Activated CD4-positive, alpha-beta T cell treated with anti-CD3 and anti-CD28 coated beads for 36 hours (primary cell): ENCODE measurements around the gene NADK2. TPM values are rescaled to one million over a fixed set of nuclear protein-coding genes. Genes with fewer than 3 reads are reported as not detected.

ENCODE experiments used
- ATAC-seq: fragments of 200-7000 bp; cut with Tn5 transposase; one replicate; pipeline ENCODE4 v1.10.0; 2021; ENCODE audit warnings: mild to moderate bottlenecking, moderate library complexity
- CTCF ChIA-PET: fragments of 350-600 bp; sonication (Branson Sonifier 250); formaldehyde crosslinking; loops from one replicate; lab custom pipeline; 2021; ENCODE audit warnings: antibody characterized with exemption; lab: Charles Lee
- POLR2A ChIA-PET: fragments of 350-600 bp; sonication (Branson Sonifier 250); formaldehyde crosslinking; loops from one replicate; lab custom pipeline; 2021; ENCODE audit warnings: antibody characterized with exemption, inconsistent platforms; lab: Charles Lee
- DNase-seq: peaks from one replicate; pipeline ENCODE4 v3.0.0-alpha.2; 2020
- H3K27ac Mint-ChIP-seq: one replicate; pipeline ENCODE4 v1.8.0; 2021; ENCODE audit warnings: mixed read lengths
- H3K27me3 Mint-ChIP-seq: one replicate; pipeline ENCODE4 v1.8.0; 2021; ENCODE audit warnings: mixed read lengths
- H3K36me3 Mint-ChIP-seq: one replicate; pipeline ENCODE4 v1.8.0; 2021; ENCODE audit warnings: low read depth, mixed read lengths
- H3K4me1 Mint-ChIP-seq: one replicate; pipeline ENCODE4 v1.8.0; 2021; ENCODE audit warnings: mixed read lengths
- H3K4me3 Mint-ChIP-seq: one replicate; pipeline ENCODE4 v1.8.0; 2021; ENCODE audit warnings: mild to moderate bottlenecking, moderate library complexity, mixed read lengths
- H3K9me3 Mint-ChIP-seq: one replicate; pipeline ENCODE4 v1.8.0; 2021; ENCODE audit warnings: low read depth, mixed read lengths
- intact Hi-C, 2 experiments: fragments of 100-400 bp; cut with DNase I in 1 of 2; cut with micrococcal nuclease in 1 of 2; formaldehyde crosslinking; loops; one replicate each; pipeline versions ENCODE4 v1.14.2 to v1.15.1; 2022 to 2024; cut with DNase I, micrococcal nuclease
- total RNA-seq, 2 experiments: library from RNA; stranded (reverse); gene quantifications; one replicate each; pipeline ENCODE4 v1.2.3, GENCODE V29; 2021

The NADK2 gene
- total RNA-seq, 2 experiments from 2014 or later, result 16.1 to 19.3 TPM

GRCh38 chr5:36230151-36230790, 11.5 kb downstream of the NADK2 start:
- Mint-ChIP-seq H3K4me3 (no peak overlapping the region), H3K36me3 (peaks cover 9% of the 10 kb centered on the region), H3K27me3 (no peaks in the 10 kb centered on the region), H3K9me3 (no peaks in the 10 kb centered on the region), H3K4me1 (peaks cover 1% of the 10 kb centered on the region), H3K27ac (no peak overlapping the region)
- DNase-seq (no peak), ATAC-seq (no peak)
- POLR2A ChIA-PET, result interaction anchor here (0.6 kb wide), 1 partner anchor 61 kb away, joined by 3 read pairs; no protein-coding TSS in a partner anchor
- CTCF ChIA-PET, result interaction anchor here (1.0 to 1.3 kb wide), 5 partner anchors 12 to 77 kb away, joined by 3 to 4 read pairs (median 4); partner anchors contain the start of gene NADK2
- intact Hi-C loops, result no loop called here

GRCh38 chr5:36228505-36228904, 13.2 kb downstream of the NADK2 start:
- Mint-ChIP-seq H3K9me3 (no peaks in the 10 kb centered on the region), H3K36me3 (peaks cover 14% of the 10 kb centered on the region), H3K27ac (no peak overlapping the region), H3K4me3 (no peak overlapping the region), H3K27me3 (no peaks in the 10 kb centered on the region), H3K4me1 (peaks cover 1% of the 10 kb centered on the region)
- ChIA-PET CTCF (interaction anchor here (0.6 to 1.4 kb wide), 3 partner anchors 11 to 190 kb away, joined by 4 read pairs; no protein-coding TSS in a partner anchor), POLR2A (interaction anchor here (0.6 kb wide), 1 partner anchor 22 kb away, joined by 3 read pairs; no protein-coding TSS in a partner anchor)
- ATAC-seq, result no peak
- DNase-seq, result no peak
- intact Hi-C loops, result no loop called here

GRCh38 chr5:36227046-36227445, 14.7 kb downstream of the NADK2 start:
- ChIA-PET POLR2A (no interaction called here), CTCF (interaction anchor here (0.9 to 1.9 kb wide), 5 partner anchors 9 to 24 kb away, joined by 4 to 5 read pairs (median 4); partner anchors contain the start of gene NADK2)
- ATAC-seq (no peak), DNase-seq (no peak)
- Mint-ChIP-seq H3K9me3 (no peaks in the 10 kb centered on the region), H3K4me3 (no peak overlapping the region), H3K36me3 (peaks cover 13% of the 10 kb centered on the region), H3K4me1 (peaks cover 1% of the 10 kb centered on the region), H3K27ac (no peak overlapping the region), H3K27me3 (no peaks in the 10 kb centered on the region)
- intact Hi-C loops, result no loop called here

DNA sequence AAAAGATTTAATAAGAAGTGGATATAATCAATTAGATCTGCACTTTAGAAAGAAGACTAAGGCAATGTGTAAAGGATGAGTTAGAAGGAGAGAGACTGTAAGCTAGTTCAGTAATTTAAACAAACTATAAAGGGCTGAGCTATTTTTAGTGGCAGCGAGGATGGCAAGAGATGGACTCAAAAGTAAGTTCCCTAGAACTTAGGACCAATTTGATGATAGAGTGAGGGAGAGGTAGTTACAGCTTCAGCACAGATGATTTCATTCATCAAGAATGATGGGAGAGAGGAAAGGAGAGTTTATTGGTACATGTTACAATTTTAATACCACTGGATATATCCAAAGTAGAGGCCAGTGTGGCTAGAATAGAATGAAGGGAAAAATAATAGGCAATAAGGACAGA, 19.1 kb downstream of the NADK2 start:
- ATAC-seq (no peak), DNase-seq (no peak)
- ChIA-PET POLR2A (no interaction called here), CTCF (interaction anchor here (0.8 kb wide), 1 partner anchor 19 kb away, joined by 4 read pairs; the partner anchor contains the start of gene NADK2)
- no peaks in the 10 kb centered on the region for H3K27me3 Mint-ChIP-seq
- no peaks in the 10 kb centered on the region for H3K9me3 Mint-ChIP-seq
- intact Hi-C loops, result no loop called here
- peaks cover 20% of the 10 kb centered on the region for H3K36me3 Mint-ChIP-seq
- no peak overlapping the region for H3K27ac Mint-ChIP-seq
- H3K4me1 Mint-ChIP-seq, result no peaks in the 10 kb centered on the region
- no peak overlapping the region for H3K4me3 Mint-ChIP-seq

DNA sequence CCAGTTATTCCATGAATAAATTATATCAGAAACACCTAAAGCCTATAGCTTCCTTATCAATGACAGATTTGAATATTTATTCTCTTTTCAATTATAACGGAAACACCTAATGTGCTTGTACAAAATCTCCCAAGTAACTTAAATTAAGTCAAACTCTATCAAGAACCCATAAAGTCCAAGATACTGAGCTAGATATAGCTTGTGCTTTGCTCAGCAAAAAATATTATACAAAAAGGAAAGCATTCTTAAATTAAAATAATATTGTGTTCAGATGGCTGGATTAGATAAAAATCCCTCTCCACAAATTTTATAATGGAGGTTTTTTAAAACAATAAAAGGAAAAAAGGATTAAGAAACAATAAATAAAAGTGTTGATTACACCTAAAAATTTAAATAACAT, 23.7 kb downstream of the NADK2 start:
- POLR2A ChIA-PET, result no interaction called here
- CTCF ChIA-PET, result interaction anchor here (0.5 to 2.0 kb wide), 10 partner anchors 9 to 1067 kb away, joined by 3 to 10 read pairs (median 4); partner anchors contain the start of gene NADK2
- H3K36me3 Mint-ChIP-seq, result peaks cover 24% of the 10 kb centered on the region

GRCh38 chr5:36217567-36217966, 24.2 kb downstream of the NADK2 start:
- Mint-ChIP-seq H3K36me3 (peaks cover 28% of the 10 kb centered on the region), H3K27me3 (no peaks in the 10 kb centered on the region), H3K9me3 (no peaks in the 10 kb centered on the region), H3K4me3 (no peak overlapping the region), H3K27ac (no peak overlapping the region), H3K4me1 (no peaks in the 10 kb centered on the region)
- POLR2A ChIA-PET, result no interaction called here
- CTCF ChIA-PET, result interaction anchor here (0.5 to 2.0 kb wide), 9 partner anchors 9 to 507 kb away, joined by 3 to 10 read pairs (median 4); partner anchors contain the start of gene NADK2
- intact Hi-C loops, result no loop called here
- no peak for ATAC-seq
- no peak for DNase-seq

More for the DNA sequence above, 23.7 kb downstream of the NADK2 start:
- ATAC-seq (no peak), DNase-seq (no peak)
- H3K27ac Mint-ChIP-seq, result no peak overlapping the region
- no peak overlapping the region for H3K4me3 Mint-ChIP-seq
- no peaks in the 10 kb centered on the region for H3K27me3 Mint-ChIP-seq
- H3K4me1 Mint-ChIP-seq, result no peaks in the 10 kb centered on the region
- intact Hi-C loops, result no loop called here
- no peaks in the 10 kb centered on the region for H3K9me3 Mint-ChIP-seq

GRCh38 chr5:36215910-36216309, 25.8 kb downstream of the NADK2 start:
- no peak for ATAC-seq
- H3K36me3 Mint-ChIP-seq, result peaks cover 30% of the 10 kb centered on the region
- no peak overlapping the region for H3K27ac Mint-ChIP-seq
- POLR2A ChIA-PET, result no interaction called here
- intact Hi-C loops, result no loop called here
- no peak for DNase-seq
- H3K4me3 Mint-ChIP-seq, result no peak overlapping the region
- no peaks in the 10 kb centered on the region for H3K27me3 Mint-ChIP-seq
- no peaks in the 10 kb centered on the region for H3K4me1 Mint-ChIP-seq
- CTCF ChIA-PET, result no interaction called here
- H3K9me3 Mint-ChIP-seq, result no peaks in the 10 kb centered on the region

- Mint-ChIP-seq H3K27me3 (no peaks in the 10 kb centered on the region), H3K4me3 (no peak overlapping the region), H3K4me1 (no peaks in the 10 kb centered on the region), H3K9me3 (no peaks in the 10 kb centered on the region), H3K36me3 (peaks cover 30% of the 10 kb centered on the region), H3K27ac (no peak overlapping the region)
- CTCF ChIA-PET, result interaction anchor here (1.3 kb wide), 1 partner anchor 9 kb away, joined by 3 read pairs; no protein-coding TSS in a partner anchor
- ATAC-seq (no peak), DNase-seq (no peak)
- POLR2A ChIA-PET, result no interaction called here
- intact Hi-C loops, result no loop called here
These were observed 27.3 kb downstream of the NADK2 start for GRCh38 chr5:36214436-36214835.

- DNase-seq (no peak), ATAC-seq (no peak)
- ChIA-PET CTCF (no interaction called here), POLR2A (no interaction called here)
- peaks cover 26% of the 10 kb centered on the region for H3K36me3 Mint-ChIP-seq
- no peaks in the 10 kb centered on the region for H3K4me1 Mint-ChIP-seq
- intact Hi-C loops, result no loop called here
- no peak overlapping the region for H3K4me3 Mint-ChIP-seq
- no peaks in the 10 kb centered on the region for H3K27me3 Mint-ChIP-seq
- H3K27ac Mint-ChIP-seq, result no peak overlapping the region
- no peaks in the 10 kb centered on the region for H3K9me3 Mint-ChIP-seq
These were observed 32.1 kb downstream of the NADK2 start for GRCh38 chr5:36209664-36210063.

DNA sequence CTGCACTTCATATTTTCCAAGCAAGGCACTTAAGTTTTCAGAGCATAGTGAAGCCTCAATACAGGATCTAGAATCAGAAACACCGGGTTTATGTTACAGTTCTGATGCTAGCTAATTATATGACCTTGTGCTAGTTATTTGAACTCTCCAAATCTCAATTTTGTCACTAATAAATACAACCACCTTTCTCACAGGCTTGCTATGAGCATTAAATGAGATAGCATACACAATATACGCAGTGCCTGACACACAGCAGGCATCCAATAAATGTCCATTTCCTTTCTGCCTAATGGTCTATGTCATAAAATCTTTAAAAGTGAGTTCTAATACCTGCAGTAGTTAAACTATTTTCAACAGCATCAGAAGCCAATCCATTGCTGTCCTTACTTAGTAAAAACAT, 32.9 kb downstream of the NADK2 start:
- ChIA-PET CTCF (no interaction called here), POLR2A (no interaction called here)
- intact Hi-C loops, result no loop called here
- peaks cover 25% of the 10 kb centered on the region for H3K36me3 Mint-ChIP-seq
- H3K4me1 Mint-ChIP-seq, result no peaks in the 10 kb centered on the region
- ATAC-seq (no peak), DNase-seq (no peak)
- no peak overlapping the region for H3K27ac Mint-ChIP-seq
- H3K9me3 Mint-ChIP-seq, result no peaks in the 10 kb centered on the region
- H3K4me3 Mint-ChIP-seq, result no peak overlapping the region
- no peaks in the 10 kb centered on the region for H3K27me3 Mint-ChIP-seq

DNA sequence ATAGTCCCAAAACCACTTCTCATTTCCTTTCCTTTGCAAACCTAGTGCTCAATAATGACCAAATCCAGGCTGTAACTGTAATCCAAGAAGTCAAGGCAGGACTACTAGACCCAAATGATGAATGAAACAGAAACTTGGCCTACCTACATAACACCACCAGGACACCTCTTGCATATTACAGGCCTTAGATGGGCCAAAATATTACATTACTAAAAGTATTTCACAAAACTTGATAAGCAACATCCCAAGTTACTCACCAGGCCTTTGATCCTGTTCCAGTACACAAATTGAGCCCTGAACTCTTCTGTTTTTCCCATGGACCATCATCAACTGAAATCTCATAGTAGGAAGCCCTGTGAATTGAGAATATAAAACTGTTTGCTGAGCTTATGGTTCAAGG, 34.8 kb downstream of the NADK2 start:
- no peak for ATAC-seq
- CTCF ChIA-PET, result interaction anchor here (1.2 to 1.6 kb wide), 2 partner anchors 9 to 13 kb away, joined by 3 read pairs; no protein-coding TSS in a partner anchor
- peaks cover 19% of the 10 kb centered on the region for H3K36me3 Mint-ChIP-seq

DNA sequence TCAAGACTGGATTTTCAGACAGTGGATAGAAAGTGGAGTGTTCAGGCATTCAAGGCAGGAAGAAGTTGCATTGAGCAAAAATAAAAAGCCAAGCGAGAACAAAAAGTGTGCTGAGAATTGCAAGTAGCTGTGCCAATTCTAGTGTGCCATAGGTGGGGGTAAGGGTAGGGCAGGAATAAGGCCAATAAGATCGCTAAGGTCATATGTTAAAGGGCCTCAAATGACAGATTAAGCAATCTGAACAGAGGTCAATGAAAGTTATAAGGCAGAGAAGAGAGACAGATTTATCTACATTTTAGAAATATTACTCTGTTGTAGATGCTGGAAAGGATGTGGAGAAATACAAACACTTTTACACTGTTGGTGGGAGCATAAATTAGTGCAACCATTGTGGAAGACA, 36.4 kb downstream of the NADK2 start:
- no peak overlapping the region for H3K27ac Mint-ChIP-seq
- DNase-seq, result no peak
- H3K4me3 Mint-ChIP-seq, result no peak overlapping the region
- CTCF ChIA-PET, result interaction anchor here (1.2 kb wide), 1 partner anchor 9 kb away, joined by 3 read pairs; no protein-coding TSS in a partner anchor
- no peaks in the 10 kb centered on the region for H3K9me3 Mint-ChIP-seq
- POLR2A ChIA-PET, result no interaction called here
- H3K4me1 Mint-ChIP-seq, result peaks cover 3% of the 10 kb centered on the region
- peaks cover 14% of the 10 kb centered on the region for H3K36me3 Mint-ChIP-seq
- intact Hi-C loops, result no loop called here
- no peaks in the 10 kb centered on the region for H3K27me3 Mint-ChIP-seq
- ATAC-seq, result no peak

More for the DNA sequence above, 34.8 kb downstream of the NADK2 start:
- Mint-ChIP-seq H3K9me3 (no peaks in the 10 kb centered on the region), H3K4me3 (no peak overlapping the region), H3K4me1 (peaks cover 3% of the 10 kb centered on the region), H3K27me3 (no peaks in the 10 kb centered on the region), H3K27ac (no peak overlapping the region)
- intact Hi-C loops, result no loop called here
- no peak for DNase-seq
- POLR2A ChIA-PET, result interaction anchor here (0.6 kb wide), 1 partner anchor 21 kb away, joined by 3 read pairs; no protein-coding TSS in a partner anchor
